ENCODE measurements around the gene TSHZ2.

TSHZ2 gene

DNA sequence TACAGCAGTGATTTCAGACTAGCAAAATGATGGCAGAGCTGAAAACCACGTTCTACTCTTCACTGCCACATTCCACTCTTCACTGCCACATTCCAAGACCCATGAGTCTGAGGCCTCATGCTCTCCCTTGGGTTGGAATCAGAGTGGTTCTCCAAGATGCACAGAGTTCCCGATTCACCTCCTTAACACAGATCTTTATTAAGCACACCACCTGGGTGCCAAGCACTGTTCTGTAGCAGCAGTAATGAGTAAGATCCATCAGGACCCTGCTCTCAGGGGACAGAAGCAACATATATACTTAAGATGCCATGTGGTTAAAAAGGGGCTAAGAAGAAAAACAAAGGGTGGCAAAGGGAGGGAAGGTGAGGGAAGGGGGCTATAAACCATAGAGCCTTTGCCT, 26.9 kb downstream of the TSHZ2 start:
- no peak for DNase-seq (ENCODE audit: low read depth, low spot score)
- no peak overlapping the region for H3K4me3 ChIP-seq (ENCODE audit: low read depth, low read length)
- in situ Hi-C loops (cut with HindIII; ENCODE audit: low sequenced_read_pairs) = no loop called here
- TF ChIP-seq CTCF (IDR thresholded peaks at IDR 0.05; ENCODE audit: low read depth, low read length) = no peak

- in situ Hi-C loops (cut with HindIII; ENCODE audit: low sequenced_read_pairs) = no loop called here
- no peak for TF ChIP-seq CTCF (IDR thresholded peaks at IDR 0.05; ENCODE audit: low read depth, low read length)
- DNase-seq (ENCODE audit: low read depth, low spot score) = no peak
- no peak overlapping the region for H3K4me3 ChIP-seq (ENCODE audit: low read depth, low read length)
These were observed 29.5 kb downstream of the TSHZ2 start for GRCh38 chr20:53001498-53002301.

GRCh38 chr20:53002786-53003185, 30.6 kb downstream of the TSHZ2 start:
- in situ Hi-C loops (cut with HindIII; ENCODE audit: low sequenced_read_pairs) = no loop called here
- H3K4me3 ChIP-seq (ENCODE audit: low read depth, low read length) = no peak overlapping the region
- no peak for TF ChIP-seq CTCF (IDR thresholded peaks at IDR 0.05; ENCODE audit: low read depth, low read length)
- DNase-seq (ENCODE audit: low read depth, low spot score) = no peak

DNA sequence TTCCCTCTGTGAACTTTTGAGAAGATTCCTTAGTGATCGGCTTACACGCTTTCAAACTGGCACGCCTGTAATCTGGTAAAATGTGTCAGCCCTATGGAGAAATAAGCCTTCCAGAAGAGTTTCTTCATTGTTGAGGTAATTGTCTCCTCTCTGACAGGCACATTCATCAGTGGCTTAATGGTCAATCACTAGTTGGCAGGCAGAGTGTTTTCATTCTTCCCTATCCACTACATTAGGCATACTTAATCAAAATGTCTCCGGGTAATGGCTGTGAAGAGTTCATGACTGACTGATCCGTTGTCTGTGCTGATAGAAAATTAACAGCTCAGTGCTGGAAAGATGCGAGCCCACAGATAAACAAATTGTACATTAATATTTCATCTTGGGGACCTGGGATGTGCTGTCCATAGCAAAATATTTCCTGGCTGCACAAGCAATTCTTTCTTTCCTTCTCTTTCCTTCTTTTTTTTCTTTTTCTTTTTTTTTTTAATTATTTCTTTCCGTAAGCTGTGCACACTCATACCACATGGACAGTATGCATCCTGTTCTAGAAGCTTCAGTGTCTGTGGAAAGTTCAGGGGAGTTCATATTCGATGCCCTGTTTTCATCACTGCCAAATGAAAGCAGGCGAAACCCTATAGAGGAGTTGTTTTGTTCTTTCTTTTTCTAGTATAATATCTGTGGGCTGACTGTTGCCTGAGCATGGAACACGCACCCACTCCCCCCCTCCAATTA, 31.4 kb downstream of the TSHZ2 start:
- peak; percentile 14 for DNase-seq (ENCODE audit: low read depth, low spot score)
- in situ Hi-C loops (cut with HindIII; ENCODE audit: low sequenced_read_pairs) = no loop called here
- TF ChIP-seq CTCF (IDR thresholded peaks at IDR 0.05; ENCODE audit: low read depth, low read length) = no peak
- H3K4me3 ChIP-seq (ENCODE audit: low read depth, low read length) = no peak overlapping the region

DNA sequence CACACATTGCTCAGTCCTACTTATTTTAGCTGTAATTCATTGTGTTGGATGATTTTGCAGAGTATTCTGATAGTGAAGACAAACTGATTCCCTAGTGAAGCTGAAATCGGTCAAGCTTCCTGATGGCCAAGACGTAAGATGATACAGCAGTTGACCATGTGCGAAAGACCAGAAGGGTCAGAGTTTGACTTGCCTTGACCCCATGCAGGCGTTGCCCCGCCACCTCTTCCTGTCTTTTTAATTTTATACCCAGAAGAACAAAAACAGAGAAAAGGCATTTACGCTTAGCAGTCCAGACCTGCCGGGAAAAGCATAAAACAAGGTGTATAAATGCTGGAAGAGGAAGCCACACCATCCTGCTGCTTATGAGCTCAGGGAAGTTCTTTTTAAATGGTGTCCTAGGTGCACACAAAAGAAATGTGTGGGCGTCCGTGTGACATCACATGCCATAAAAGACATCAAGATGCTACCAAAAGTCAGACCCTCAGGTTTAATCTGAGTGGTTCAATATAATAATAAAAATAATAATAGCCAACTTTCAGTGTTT, 32.2 kb downstream of the TSHZ2 start:
- no peak for TF ChIP-seq CTCF (IDR thresholded peaks at IDR 0.05; ENCODE audit: low read depth, low read length)
- no peak for DNase-seq (ENCODE audit: low read depth, low spot score)
- in situ Hi-C loops (cut with HindIII; ENCODE audit: low sequenced_read_pairs) = no loop called here
- no peak overlapping the region for H3K4me3 ChIP-seq (ENCODE audit: low read depth, low read length)

DNA sequence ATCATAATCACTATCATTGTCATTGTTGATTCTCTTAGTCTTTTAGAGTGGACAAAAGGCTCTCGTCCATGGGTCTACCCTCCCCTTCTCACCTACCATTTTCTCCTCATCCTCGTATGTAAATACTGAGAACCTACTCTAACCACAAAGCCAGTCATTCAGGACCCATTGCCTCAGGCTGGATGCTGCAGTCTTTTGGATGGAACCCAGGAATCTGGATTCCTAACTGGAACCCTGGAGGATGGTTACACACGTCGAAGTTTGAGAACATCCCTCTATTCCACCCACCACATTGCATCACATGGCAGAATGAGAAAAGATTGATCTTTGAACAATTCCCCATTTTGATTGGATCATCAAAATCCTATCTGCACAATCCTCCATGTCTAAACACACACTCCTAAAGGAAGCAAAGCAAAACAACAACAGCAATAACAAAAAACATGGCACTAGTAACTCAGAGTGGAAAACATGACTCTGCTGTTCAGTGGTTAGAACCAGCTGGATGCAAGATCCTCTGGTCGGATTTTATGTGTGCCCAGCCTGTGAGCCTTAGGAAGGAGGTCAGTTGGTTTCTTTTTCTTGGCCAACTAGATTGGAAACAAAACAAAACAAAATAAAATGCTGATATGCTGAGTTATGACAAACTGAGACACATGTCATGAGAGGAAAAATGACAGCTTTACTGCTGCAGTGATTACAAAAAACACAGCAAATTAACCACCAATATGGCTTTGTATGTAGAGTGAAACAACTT, 38.0 kb downstream of the TSHZ2 start:
- DNase-seq (ENCODE audit: low read depth, low spot score) = no peak
- in situ Hi-C loops (cut with HindIII; ENCODE audit: low sequenced_read_pairs) = no loop called here
- no peak for TF ChIP-seq CTCF (IDR thresholded peaks at IDR 0.05; ENCODE audit: low read depth, low read length)
- no peak overlapping the region for H3K4me3 ChIP-seq (ENCODE audit: low read depth, low read length)
